PC-9 (cell line): ENCODE results near the gene TRIM38. TPM values are rescaled to one million over a fixed set of nuclear protein-coding genes. Genes with fewer than 3 reads are reported as not detected.

Experiments used
- BruUV-seq: library from RNA; stranded (reverse); fragments of 400-500 nt; replicated peaks from 2 replicates; lab custom pipeline; 2021; lab: Mats Ljungman, UMichigan
- CTCF ChIA-PET: fragments of 300-600 bp; sonication (Branson Sonifier 250); formaldehyde crosslinking; loops from one replicate; lab custom pipeline; 2022; ENCODE audit warnings: antibody characterized with exemption; lab: Charles Lee
- POLR2A ChIA-PET: fragments of 300-600 bp; sonication (Branson Sonifier 250); formaldehyde crosslinking; loops from one replicate; lab custom pipeline; 2022; ENCODE audit warnings: antibody characterized with exemption; ENCODE audit not compliant: unreplicated experiment; lab: Charles Lee
- DNase-seq, 2 experiments: peaks; one replicate each; pipeline versions ENCODE4 v3.0.0 to v3.0.0-alpha.2; 2015 to 2022; ENCODE audit warnings: mixed read lengths in 1 of 2
- H2AFZ ChIP-seq: fragments of 200-600 bp; sonication (generic); 2 replicates; pipeline ENCODE4 v1.8.1; 2017; ENCODE audit warnings: antibody characterized with exemption
- H3F3A ChIP-seq: fragments of 200-600 bp; sonication (generic); 2 replicates; pipeline ENCODE4 v1.8.1; 2017; ENCODE audit warnings: antibody characterized with exemption, mild to moderate bottlenecking, low read depth; ENCODE audit not compliant: insufficient read depth
- H3K27ac ChIP-seq: fragments of 200-600 bp; sonication (generic); 2 replicates; pipeline ENCODE4 v1.6.1; 2016; ENCODE audit warnings: mixed run types
- H3K27me3 ChIP-seq: fragments of 200-600 bp; sonication (generic); 2 replicates; pipeline ENCODE4 v1.6.1; 2016; ENCODE audit warnings: low read depth, mixed run types; ENCODE audit not compliant: insufficient read depth
- H3K36me3 ChIP-seq: fragments of 200-600 bp; sonication (generic); 2 replicates; pipeline ENCODE4 v1.6.1; 2016; ENCODE audit warnings: low read depth, mixed run types
- H3K4me1 ChIP-seq: fragments of 200-600 bp; sonication (generic); replicated peaks from 2 replicates; pipeline ENCODE4 v1.6.1; 2016; ENCODE audit warnings: mixed run types; ENCODE audit not compliant: insufficient read depth
- H3K4me2 ChIP-seq: fragments of 200-600 bp; sonication (generic); 2 replicates; pipeline ENCODE4 v1.6.1; 2017; ENCODE audit warnings: mixed run types
- H3K4me3 ChIP-seq: fragments of 200-600 bp; sonication (generic); 2 replicates; pipeline ENCODE4 v1.6.1; 2016; ENCODE audit warnings: mixed run types
- H3K79me2 ChIP-seq: fragments of 200-600 bp; sonication (generic); 2 replicates; pipeline ENCODE4 v1.6.1; 2017; ENCODE audit warnings: low read depth, mixed run types
- H3K9me2 ChIP-seq: fragments of 200-600 bp; sonication (generic); 2 replicates; pipeline ENCODE4 v1.8.1; 2017; ENCODE audit warnings: mild to moderate bottlenecking; ENCODE audit not compliant: insufficient read depth
- H3K9me3 ChIP-seq: fragments of 200-600 bp; sonication (generic); 2 replicates; pipeline ENCODE4 v1.8.1; 2016; ENCODE audit warnings: low read depth; ENCODE audit not compliant: insufficient read depth
- H4K20me1 ChIP-seq: fragments of 200-600 bp; sonication (generic); 2 replicates; pipeline ENCODE4 v1.8.1; 2017; ENCODE audit not compliant: insufficient read depth
- EZH2 ChIP-seq: fragments of 200-600 bp; sonication (generic); IDR thresholded peaks from 2 replicates; pipeline ENCODE4 v1.8.0; 2017; ENCODE audit warnings: antibody characterized with exemption, low read depth
- intact Hi-C: fragments of 100-400 bp; cut with micrococcal nuclease; formaldehyde crosslinking; loops from one replicate; pipeline ENCODE4 v1.10.0; 2022; ENCODE audit not compliant: unreplicated experiment
- total RNA-seq: library from RNA; stranded (reverse); gene quantifications from 2 replicates; pipeline ENCODE4 v1.2.3, GENCODE V29; 2021
- TF ChIP-seq, protein P1 (sequence below): fragments of 200-600 bp; sonication (generic); conservative IDR thresholded peaks from 2 replicates; pipeline ENCODE4 v1.6.1; 2017; ENCODE audit warnings: mixed run types, antibody characterized with exemption, mild to moderate bottlenecking, moderate library complexity

The TRIM38 gene
- total RNA-seq, 1 experiment from 2014 or later = 31.3 TPM

DNA sequence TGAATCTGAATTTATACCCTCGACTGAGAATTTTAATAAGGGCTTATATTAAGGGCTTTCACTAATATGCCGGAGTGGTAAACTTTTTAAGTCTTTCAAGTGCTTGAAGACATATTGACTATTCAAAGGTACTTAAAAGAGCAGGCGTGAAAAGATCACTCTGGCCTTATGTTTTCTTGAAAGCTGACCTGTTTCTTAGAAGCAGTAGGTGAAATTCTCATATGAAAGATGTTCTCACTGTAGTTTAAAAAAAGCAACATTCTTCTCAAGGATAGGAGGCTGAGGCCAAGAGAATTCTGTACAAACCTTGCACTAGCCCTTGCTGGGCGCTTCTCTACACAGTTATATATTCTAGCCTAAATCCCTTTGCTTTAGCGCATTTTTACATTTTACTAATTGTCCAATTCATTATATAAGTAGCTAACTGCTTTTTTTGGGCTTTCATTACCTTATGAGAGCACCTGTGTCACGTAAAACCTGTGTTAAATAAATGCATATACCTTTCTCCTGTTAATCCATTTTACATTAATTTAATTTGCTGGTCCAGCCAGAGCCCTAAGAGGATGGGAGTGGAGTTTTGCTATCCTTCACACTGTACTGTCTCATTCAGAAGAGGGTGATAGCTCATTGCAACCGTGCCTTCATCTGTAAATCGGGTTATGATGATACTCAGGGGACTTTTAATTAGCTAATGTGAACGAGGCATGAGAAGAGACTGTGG lies 65.0 kb downstream of the TRIM38 start:
- Histone ChIP-seq H3K9me2 (no peaks in the 10 kb centered on the region), H3K27ac (peak overlapping the region; percentile 98), H3K4me2 (peak overlapping the region; percentile 89), H3K36me3 (no peaks in the 10 kb centered on the region), H3K4me3 (peak overlapping the region; percentile 75), H3F3A (peaks cover 45% of the 10 kb centered on the region), H4K20me1 (no peaks in the 10 kb centered on the region), H3K79me2 (peaks cover 5% of the 10 kb centered on the region; the same call in 1 of the 2 replicates), H2AFZ (peak overlapping the region; percentile 74), H3K9me3 (no peaks in the 10 kb centered on the region), H3K4me1 (peaks cover 57% of the 10 kb centered on the region), H3K27me3 (no peaks in the 10 kb centered on the region)
- TF ChIP-seq, protein P1, sequence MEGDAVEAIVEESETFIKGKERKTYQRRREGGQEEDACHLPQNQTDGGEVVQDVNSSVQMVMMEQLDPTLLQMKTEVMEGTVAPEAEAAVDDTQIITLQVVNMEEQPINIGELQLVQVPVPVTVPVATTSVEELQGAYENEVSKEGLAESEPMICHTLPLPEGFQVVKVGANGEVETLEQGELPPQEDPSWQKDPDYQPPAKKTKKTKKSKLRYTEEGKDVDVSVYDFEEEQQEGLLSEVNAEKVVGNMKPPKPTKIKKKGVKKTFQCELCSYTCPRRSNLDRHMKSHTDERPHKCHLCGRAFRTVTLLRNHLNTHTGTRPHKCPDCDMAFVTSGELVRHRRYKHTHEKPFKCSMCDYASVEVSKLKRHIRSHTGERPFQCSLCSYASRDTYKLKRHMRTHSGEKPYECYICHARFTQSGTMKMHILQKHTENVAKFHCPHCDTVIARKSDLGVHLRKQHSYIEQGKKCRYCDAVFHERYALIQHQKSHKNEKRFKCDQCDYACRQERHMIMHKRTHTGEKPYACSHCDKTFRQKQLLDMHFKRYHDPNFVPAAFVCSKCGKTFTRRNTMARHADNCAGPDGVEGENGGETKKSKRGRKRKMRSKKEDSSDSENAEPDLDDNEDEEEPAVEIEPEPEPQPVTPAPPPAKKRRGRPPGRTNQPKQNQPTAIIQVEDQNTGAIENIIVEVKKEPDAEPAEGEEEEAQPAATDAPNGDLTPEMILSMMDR = no peak
- no peak for TF ChIP-seq EZH2
- ChIA-PET CTCF (interaction anchor here (0.5 to 0.6 kb wide), 2 partner anchors 31 to 568 kb away, joined by 3 to 4 read pairs; no protein-coding TSS in a partner anchor), POLR2A (interaction anchor here (0.5 to 3.1 kb wide), 8 partner anchors 18 to 1160 kb away, joined by 4 to 55 read pairs (median 5); a partner anchor contains a TSS)
- intact Hi-C loops = loop anchor here (1.0 to 10.0 kb wide), 4 partner anchors 28 to 1807 kb away; a partner anchor contains a TSS
- no peak for DNase-seq
- no TSS peak for BruUV-seq

DNA sequence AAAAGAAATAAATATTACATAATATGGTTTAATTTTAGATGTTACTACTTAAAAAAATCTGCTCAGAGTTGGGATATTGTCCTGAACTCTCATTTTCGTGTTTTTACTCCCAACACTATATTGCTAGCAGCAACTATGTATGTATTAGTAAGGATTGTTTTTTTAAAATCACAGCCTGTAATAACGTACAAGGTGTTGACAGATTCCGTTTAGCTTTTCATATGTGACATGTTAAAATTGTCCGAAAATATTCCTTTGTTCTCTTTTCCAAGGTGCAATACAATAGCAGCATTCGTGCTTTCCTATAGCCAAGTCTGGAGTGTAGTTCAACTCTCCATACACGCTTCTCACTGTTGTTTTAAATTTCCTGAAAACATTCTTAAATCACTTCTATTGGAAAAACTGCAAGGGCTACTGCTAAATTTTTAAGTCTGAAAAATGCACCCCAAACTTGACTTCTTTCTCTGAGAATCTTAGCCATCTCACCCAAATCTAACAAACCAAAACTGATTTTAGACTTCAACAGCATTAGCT lies 65.7 kb downstream of the TRIM38 start:
- H3K36me3 ChIP-seq = no peaks in the 10 kb centered on the region
- H3K27ac ChIP-seq = 0 out of 2 replicates have a peak overlapping the region, but pooled peaks have one; percentile 98
- H2AFZ ChIP-seq = no peak overlapping the region
- no peaks in the 10 kb centered on the region for H3K9me3 ChIP-seq
- peak overlapping the region; percentile 89 for H3K4me2 ChIP-seq
- BruUV-seq = no TSS peak
- H3K4me3 ChIP-seq = no peak overlapping the region
- no peaks in the 10 kb centered on the region for H4K20me1 ChIP-seq
- H3F3A ChIP-seq = peaks cover 51% of the 10 kb centered on the region
- intact Hi-C loops = loop anchor here (10.0 kb wide), 2 partner anchors 257 to 1807 kb away; a partner anchor contains a TSS
- peaks cover 5% of the 10 kb centered on the region; the same call in 1 of the 2 replicates for H3K79me2 ChIP-seq
- no peak for TF ChIP-seq EZH2
- TF ChIP-seq, protein P1 = no peak
- no peaks in the 10 kb centered on the region for H3K9me2 ChIP-seq
- no peaks in the 10 kb centered on the region for H3K27me3 ChIP-seq
- no peak for DNase-seq
- peaks cover 51% of the 10 kb centered on the region for H3K4me1 ChIP-seq
- ChIA-PET CTCF (interaction anchor here (0.5 kb wide), 1 partner anchor 31 kb away, joined by 4 read pairs; no protein-coding TSS in a partner anchor), POLR2A (interaction anchor here (0.6 to 3.1 kb wide), 5 partner anchors 18 to 131 kb away, joined by 4 to 55 read pairs (median 6); a partner anchor contains a TSS)

GRCh38 chr6:26028746-26029569 lies 66.4 kb downstream of the TRIM38 start:
- Histone ChIP-seq H3K79me2 (peaks cover 5% of the 10 kb centered on the region; the same call in 1 of the 2 replicates), H3K36me3 (no peaks in the 10 kb centered on the region), H3F3A (peaks cover 56% of the 10 kb centered on the region), H2AFZ (no peak overlapping the region), H3K27ac (no peak overlapping the region), H4K20me1 (no peaks in the 10 kb centered on the region), H3K27me3 (no peaks in the 10 kb centered on the region), H3K9me3 (no peaks in the 10 kb centered on the region), H3K9me2 (no peaks in the 10 kb centered on the region), H3K4me3 (no peak overlapping the region), H3K4me1 (peaks cover 51% of the 10 kb centered on the region), H3K4me2 (no peak overlapping the region)
- intact Hi-C loops = loop anchor here (10.0 kb wide), 2 partner anchors 256 to 1806 kb away; a partner anchor contains a TSS
- no peak for DNase-seq
- no TSS peak for BruUV-seq
- ChIA-PET POLR2A (interaction anchor here (0.6 to 4.9 kb wide), 5 partner anchors 7 to 240 kb away, joined by 4 to 78 read pairs (median 6); a partner anchor contains a TSS), CTCF (interaction anchor here (0.6 kb wide), 1 partner anchor 12 kb away, joined by 14 read pairs; no protein-coding TSS in a partner anchor)
- TF ChIP-seq EZH2 = no peak
- TF ChIP-seq, protein P1 = no peak
